ENCODE data around the gene FASN.

- TF ChIP-seq CTCF (IDR thresholded peaks at IDR 0.05; ENCODE audit: insufficient read depth, low read length, poor library complexity, severe bottlenecking) (no peak), EZH2phosphoT487 (conservative IDR thresholded peaks at IDR 0.05; ENCODE audit: low read length) (no peak)
Measured at GRCh38 chr17:82062984-82063368, 35.1 kb downstream of the FASN start.

Measured in SU-DHL-6 (cell line).